Smooth muscle cell (in vitro differentiated cells): ENCODE measurements around the gene PLCL1. TPM values are rescaled to one million over a fixed set of nuclear protein-coding genes. Genes with fewer than 3 reads are reported as not detected.

Experiments used
- DNase-seq: peaks from one replicate; lab custom pipeline; 2025; ENCODE audit not compliant: unreplicated experiment; lab: John Stamatoyannopoulos, UW
- H2AFZ ChIP-seq: fragments of 200-600 bp; sonication (generic); 2 replicates; pipeline ENCODE4 v1.6.0; 2016; ENCODE audit warnings: antibody characterized with exemption, low read depth, mild to moderate bottlenecking
- H3F3A ChIP-seq: fragments of 200-600 bp; sonication (generic); 2 replicates; pipeline ENCODE4 v1.6.0; 2017; ENCODE audit warnings: antibody characterized with exemption, low read depth
- H3K27ac ChIP-seq: fragments of 200-600 bp; sonication (generic); 2 replicates; pipeline ENCODE4 v1.5.1; 2016; ENCODE audit warnings: low read depth, mild to moderate bottlenecking
- H3K27me3 ChIP-seq: fragments of 200-600 bp; sonication (generic); 2 replicates; pipeline ENCODE4 v1.6.1; 2016; ENCODE audit warnings: low read depth, mild to moderate bottlenecking
- H3K36me3 ChIP-seq: fragments of 200-600 bp; sonication (generic); 2 replicates; pipeline ENCODE4 v1.5.1; 2016; ENCODE audit warnings: low read depth
- H3K4me1 ChIP-seq: fragments of 200-600 bp; sonication (generic); 2 replicates; pipeline ENCODE4 v1.5.1; 2016; ENCODE audit warnings: low read depth
- H3K4me2 ChIP-seq: fragments of 200-600 bp; sonication (generic); 2 replicates; pipeline ENCODE4 v1.6.0; 2016; ENCODE audit warnings: mild to moderate bottlenecking
- H3K4me3 ChIP-seq: fragments of 200-600 bp; sonication (generic); 2 replicates; pipeline ENCODE4 v1.5.1; 2016; ENCODE audit warnings: mild to moderate bottlenecking
- H3K79me2 ChIP-seq: fragments of 200-600 bp; sonication (generic); 2 replicates; pipeline ENCODE4 v1.6.0; 2016; ENCODE audit warnings: low read depth, mild to moderate bottlenecking
- H3K9ac ChIP-seq: fragments of 200-600 bp; sonication (generic); 2 replicates; pipeline ENCODE4 v1.6.0; 2016; ENCODE audit warnings: low read depth
- H3K9me3 ChIP-seq: fragments of 200-600 bp; sonication (generic); replicated peaks from 2 replicates; pipeline ENCODE4 v1.5.1; 2016; ENCODE audit warnings: low read depth
- H4K20me1 ChIP-seq: fragments of 200-600 bp; sonication (generic); 2 replicates; pipeline ENCODE4 v1.6.0; 2016; ENCODE audit warnings: low read depth
- CTCF ChIP-seq: fragments of 200-600 bp; sonication (generic); IDR thresholded peaks from 2 replicates; pipeline ENCODE4 v1.5.1; 2017; ENCODE audit warnings: borderline replicate concordance, mild to moderate bottlenecking, antibody characterized with exemption; ENCODE audit not compliant: insufficient read depth, poor library complexity, severe bottlenecking
- WGBS: methylation state at CpG from one replicate; pipeline ENCODE4 v1.1.7; 2016; ENCODE audit warnings: low lambda C conversion rate; 5-methylcytosine and 5-hydroxymethylcytosine counted together
- polyA plus RNA-seq: library from polyadenylated mRNA; unstranded; fragments of >200 nt; fragmentation: Nextera tagmentation; extraction: Ambion mirVana; gene quantifications from 2 replicates; pipeline ENCODE4 v1.2.1, GENCODE V29; 2016
- total RNA-seq: library from RNA; depleted of rRNA; stranded (reverse); fragments of >200 nt; gene quantifications from 2 replicates; pipeline ENCODE4 v1.2.3, GENCODE V29; 2014

PLCL1 gene
- total and polyA plus RNA-seq, 2 experiments from 2014 or later, result 0.87 to 1.3 TPM

- Histone ChIP-seq H3F3A (no peaks in the 10 kb centered on the region), H3K27me3 (peaks cover 44% of the 10 kb centered on the region), H3K9me3 (no peaks in the 10 kb centered on the region), H3K9ac (no peak within 1 kb of the TSS), H3K27ac (no peak within 1 kb of the TSS), H2AFZ (no peak within 1 kb of the TSS), H3K79me2 (no peaks in the 10 kb centered on the region), H3K36me3 (no peaks in the 10 kb centered on the region), H3K4me2 (peak within 1 kb of the TSS; percentile 75), H3K4me3 (peak within 1 kb of the TSS; percentile 36), H3K4me1 (peaks cover 7% of the 10 kb centered on the region), H4K20me1 (no peaks in the 10 kb centered on the region)
- WGBS, result 93% methylated on average over 51 of the region's 80 CpGs
- TF ChIP-seq CTCF, result no peak
- DNase-seq, result no peak
Measured at GRCh38 chr2:197784956-197785941, 19.1 kb upstream of the PLCL1 start, which contains the start of gene BOLL. TSS of gene BOLL (minus strand) at chr2:197785319. CDS start at chr2:197781850, 3,469 bp downstream.

- Histone ChIP-seq H3F3A (no peaks in the 10 kb centered on the region), H3K4me2 (peak overlapping the region; percentile 75), H3K4me3 (peak overlapping the region; percentile 36), H3K4me1 (peaks cover 7% of the 10 kb centered on the region), H3K36me3 (no peaks in the 10 kb centered on the region), H3K27me3 (peaks cover 44% of the 10 kb centered on the region), H3K79me2 (no peaks in the 10 kb centered on the region), H3K9ac (no peak overlapping the region), H3K27ac (no peak overlapping the region), H3K9me3 (no peaks in the 10 kb centered on the region), H4K20me1 (no peaks in the 10 kb centered on the region), H2AFZ (no peak overlapping the region)
- no peak for DNase-seq
- TF ChIP-seq CTCF, result peak; percentile 43
- WGBS, result 9% methylated on average over 67 of the region's 79 CpGs
Measured at GRCh38 chr2:197786010-197786877, 18.1 kb upstream of the PLCL1 start.

DNA sequence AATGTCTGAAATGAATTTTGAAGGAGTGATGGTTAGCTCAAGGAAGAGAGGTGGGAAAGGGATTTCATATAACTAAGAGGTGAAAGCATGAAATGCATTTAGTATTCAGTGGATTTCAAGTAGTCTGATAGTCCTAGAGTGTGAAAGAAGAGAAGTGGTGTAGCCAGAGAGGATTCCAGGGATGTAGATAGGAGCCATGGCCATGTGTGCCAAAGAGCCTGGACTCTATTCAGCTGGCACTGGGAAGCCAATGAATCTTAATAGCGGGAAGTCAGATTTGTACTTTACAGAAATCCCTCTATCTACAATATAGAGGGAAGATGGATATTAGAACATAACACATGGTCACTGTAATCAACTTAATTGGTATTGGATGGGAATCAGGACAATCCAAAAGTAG, 10.9 kb upstream of the PLCL1 start:
- no peaks in the 10 kb centered on the region for H3K4me1 ChIP-seq
- H3K27ac ChIP-seq, result no peak overlapping the region
- no peak for DNase-seq
- peaks cover 9% of the 10 kb centered on the region for H3K27me3 ChIP-seq
- no peak overlapping the region for H3K9ac ChIP-seq
- no peak overlapping the region for H3K4me2 ChIP-seq
- no peaks in the 10 kb centered on the region for H3K79me2 ChIP-seq
- no peaks in the 10 kb centered on the region for H3F3A ChIP-seq
- 96% methylated on average over 1 of the region's 1 CpG for WGBS
- no peak overlapping the region for H3K4me3 ChIP-seq
- H2AFZ ChIP-seq, result no peak overlapping the region
- no peaks in the 10 kb centered on the region for H3K36me3 ChIP-seq
- H4K20me1 ChIP-seq, result no peaks in the 10 kb centered on the region
- TF ChIP-seq CTCF, result no peak
- no peaks in the 10 kb centered on the region for H3K9me3 ChIP-seq
